Fibroblast of mammary gland (primary cell): ENCODE data around the gene WASHC2A.
"Not testable (repeated sequence)": the region's sequence is repeated elsewhere in the genome, so short reads cannot be mapped to it uniquely, and the experiment has no call there.

Experiments
- DNase-seq: peaks from one replicate; pipeline ENCODE4 v3.0.0-alpha.2; 2010; ENCODE audit warnings: low read depth
- H3K4me3 ChIP-seq: 2 replicates; pipeline ENCODE4 v1.5.1; 2011; ENCODE audit warnings: low read depth, mild to moderate bottlenecking, low read length, moderate library complexity; ENCODE audit not compliant: control insufficient read depth
- CTCF ChIP-seq: conservative IDR thresholded peaks from 2 replicates; pipeline ENCODE4 v1.5.1; 2011; ENCODE audit warnings: low read depth, low read length, inconsistent platforms; ENCODE audit not compliant: control insufficient read depth, insufficient read depth

Gene WASHC2A

GRCh38 chr10:50067546-50068351 is at the start of gene WASHC2A:
TSS of gene WASHC2A (plus strand) at chr10:50067954. CDS start at chr10:50068006, 52 bp downstream.
- peak; percentile 37 for DNase-seq
- H3K4me3 ChIP-seq, result peak within 1 kb of the TSS; percentile 59

GRCh38 chr10:50019279-50019678 is 48.5 kb upstream of the WASHC2A start:
- not testable (repeated sequence) for DNase-seq, H3K4me3 ChIP-seq

- not testable (repeated sequence) for DNase-seq
These were observed 47.2 kb upstream of the WASHC2A start for GRCh38 chr10:50020451-50021024.

GRCh38 chr10:50021646-50022045 is 46.1 kb upstream of the WASHC2A start:
- no peak overlapping the region for H3K4me3 ChIP-seq
- DNase-seq, result no peak
- no peak for TF ChIP-seq CTCF

More at GRCh38 chr10:50020451-50021024, 47.2 kb upstream of the WASHC2A start:
- H3K4me3 ChIP-seq, result not testable (repeated sequence)

GRCh38 chr10:50024716-50025383 is 42.9 kb upstream of the WASHC2A start:
- DNase-seq, H3K4me3 ChIP-seq: not testable (repeated sequence)

- no peak for DNase-seq
- no peak overlapping the region for H3K4me3 ChIP-seq
- no peak for TF ChIP-seq CTCF
These were observed 42.1 kb upstream of the WASHC2A start for GRCh38 chr10:50025627-50026026.

- no peak for TF ChIP-seq CTCF
- H3K4me3 ChIP-seq, result no peak overlapping the region
- no peak for DNase-seq
These were observed 40.6 kb upstream of the WASHC2A start for GRCh38 chr10:50027195-50027594.

- TF ChIP-seq CTCF, result no peak
- peak; percentile 77 for DNase-seq
- no peak overlapping the region for H3K4me3 ChIP-seq
These were observed 34.3 kb upstream of the WASHC2A start for GRCh38 chr10:50033481-50033880.

GRCh38 chr10:50035337-50035736 is 32.4 kb upstream of the WASHC2A start:
- not testable (repeated sequence) for H3K4me3 ChIP-seq, DNase-seq
